Skeletal muscle cell (primary cell): ENCODE data around the gene HGD.
"Not testable (repeated sequence)": the region's sequence is repeated elsewhere in the genome, so short reads cannot be mapped to it uniquely, and the experiment has no call there.

ENCODE experiments used
- DNase-seq: peaks from one replicate; pipeline ENCODE4 v3.0.0-alpha.2; 2010; ENCODE audit warnings: low read depth
- H3K4me3 ChIP-seq: 2 replicates; pipeline ENCODE4 v1.5.1; 2011; ENCODE audit warnings: low read depth, mild to moderate bottlenecking, control low read depth, low read length, moderate library complexity

The HGD gene

GRCh38 chr3:120642368-120642948 lies 39.6 kb downstream of the HGD start:
- H3K4me3 ChIP-seq = no peak overlapping the region
- DNase-seq = peak; percentile 69

DNA sequence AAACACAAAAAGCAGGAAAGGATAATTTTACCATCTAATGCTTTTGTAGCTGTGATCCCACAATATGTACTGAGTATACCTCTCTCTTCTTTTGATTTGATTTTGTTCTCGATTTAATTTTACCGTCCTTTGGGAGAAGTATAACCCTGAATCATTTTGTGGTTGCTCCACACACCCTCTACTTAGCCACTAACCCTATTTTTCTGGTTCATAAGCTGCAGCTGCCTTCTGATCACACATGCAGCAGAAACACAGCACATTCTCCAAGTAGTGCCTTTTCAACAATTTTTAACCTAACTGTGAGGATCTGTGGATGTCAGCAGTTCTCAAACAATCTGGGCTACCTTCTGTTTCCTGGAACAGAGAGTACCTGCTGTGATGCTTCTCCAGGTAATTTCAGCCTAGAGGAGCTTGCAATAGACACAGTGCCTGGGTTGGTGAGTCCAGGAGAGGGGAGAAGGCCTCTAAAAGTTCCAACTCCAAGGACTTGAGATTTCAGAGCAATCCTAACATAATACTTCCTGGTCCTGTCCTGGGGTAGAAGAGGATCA lies 40.3 kb downstream of the HGD start:
- no peak overlapping the region for H3K4me3 ChIP-seq

DNA sequence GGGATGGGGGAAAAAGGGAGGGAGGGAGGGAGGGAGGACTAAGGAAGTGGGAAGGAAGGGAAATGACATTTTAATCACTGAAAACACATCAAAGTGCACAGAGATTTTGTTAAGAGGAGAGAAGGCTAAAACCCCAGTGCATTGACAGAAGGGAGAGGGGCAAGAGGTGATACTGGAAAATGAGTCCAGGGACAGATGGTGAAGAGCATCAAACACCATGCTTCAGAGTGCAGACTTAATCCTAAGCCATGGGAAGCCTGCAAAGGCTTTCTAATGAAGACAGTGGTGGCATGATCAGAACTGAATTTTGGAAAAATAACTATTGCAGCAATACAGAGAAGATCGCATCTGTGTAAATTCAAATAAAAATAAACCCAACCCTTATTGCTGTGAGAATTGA lies 41.8 kb downstream of the HGD start:
- no peak for DNase-seq
- H3K4me3 ChIP-seq = no peak overlapping the region

More for the DNA sequence above, 40.3 kb downstream of the HGD start:
- DNase-seq = no peak

DNA sequence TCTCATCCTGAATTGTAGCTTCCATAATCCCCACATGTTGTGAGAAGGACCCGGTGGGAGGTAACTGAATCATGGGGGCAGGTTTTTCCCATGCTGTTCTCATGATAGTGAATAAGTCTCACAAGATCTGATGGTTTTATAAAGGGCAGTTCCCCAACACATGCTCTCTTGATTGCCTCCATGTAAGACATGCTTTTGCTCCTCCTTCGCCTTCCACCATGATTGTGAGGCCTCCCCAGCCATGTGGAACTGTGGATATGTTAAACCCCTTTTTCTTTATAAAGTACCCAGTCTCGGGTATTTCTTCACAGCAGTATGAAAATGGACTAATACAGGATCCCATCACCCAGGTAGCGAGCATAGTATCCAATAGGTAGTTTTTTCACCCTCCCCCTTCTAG lies 43.2 kb downstream of the HGD start:
- not testable (repeated sequence) for H3K4me3 ChIP-seq, DNase-seq

DNA sequence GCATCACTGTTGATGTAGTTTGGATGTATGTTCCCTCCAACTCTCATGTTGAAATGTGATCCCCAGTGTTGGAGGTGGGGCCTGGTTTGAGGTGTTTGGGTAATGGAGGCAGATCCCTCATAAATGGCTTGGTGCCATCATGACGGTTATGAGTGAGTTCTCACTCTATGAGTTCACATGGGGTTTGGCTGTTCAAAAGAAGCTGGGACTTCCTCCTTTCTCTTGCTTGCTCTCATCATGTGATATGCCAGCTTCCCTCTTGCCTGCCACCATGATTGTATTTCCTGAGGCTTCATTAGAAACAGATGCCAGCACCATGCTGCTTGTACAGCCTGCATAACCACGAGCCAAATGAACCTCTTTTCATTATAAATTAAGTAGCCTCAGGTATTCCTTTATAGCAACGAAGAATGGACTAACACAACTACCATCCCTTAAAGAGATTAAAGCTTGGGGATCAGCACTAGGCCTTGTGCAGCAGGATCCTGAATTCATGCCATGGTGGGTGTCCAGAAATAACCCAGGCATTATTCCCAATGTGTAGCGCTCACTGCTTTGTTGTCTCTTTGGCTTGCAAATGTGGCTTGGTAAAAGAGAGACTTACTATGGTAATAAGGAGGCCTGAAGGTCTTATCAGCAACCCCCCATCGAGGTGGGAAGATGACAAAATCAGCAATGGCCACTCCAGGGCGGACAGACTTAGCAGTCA lies 44.0 kb downstream of the HGD start:
- H3K4me3 ChIP-seq = no peak overlapping the region
- no peak for DNase-seq

GRCh38 chr3:120636795-120637401 lies 45.1 kb downstream of the HGD start:
- no peak overlapping the region for H3K4me3 ChIP-seq
- DNase-seq = no peak

- no peak for DNase-seq
- H3K4me3 ChIP-seq = no peak overlapping the region
Observed at GRCh38 chr3:120634539-120634938, 47.5 kb downstream of the HGD start.

DNA sequence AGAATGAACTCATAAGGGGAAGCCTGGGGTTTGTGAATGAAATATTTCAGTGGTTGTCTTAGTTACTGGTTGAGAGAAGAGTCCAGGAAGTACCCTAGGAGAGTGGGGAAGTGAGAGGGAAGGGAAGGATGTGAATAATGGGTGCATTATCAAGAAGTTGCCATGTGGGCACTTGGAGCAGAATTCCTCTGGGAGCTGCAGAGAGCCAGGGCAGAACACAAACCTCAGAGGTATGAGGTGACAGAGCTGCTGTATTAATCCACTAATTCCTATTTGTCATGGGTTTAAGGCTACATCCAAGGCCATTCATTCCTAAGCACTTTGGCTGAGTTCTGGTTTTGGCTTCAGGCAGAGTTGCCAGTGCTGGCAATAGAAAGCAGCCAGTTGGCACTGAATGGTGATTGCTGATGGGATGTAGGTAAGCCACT lies 56.9 kb downstream of the HGD start:
- no peak for DNase-seq
- no peak overlapping the region for H3K4me3 ChIP-seq

DNA sequence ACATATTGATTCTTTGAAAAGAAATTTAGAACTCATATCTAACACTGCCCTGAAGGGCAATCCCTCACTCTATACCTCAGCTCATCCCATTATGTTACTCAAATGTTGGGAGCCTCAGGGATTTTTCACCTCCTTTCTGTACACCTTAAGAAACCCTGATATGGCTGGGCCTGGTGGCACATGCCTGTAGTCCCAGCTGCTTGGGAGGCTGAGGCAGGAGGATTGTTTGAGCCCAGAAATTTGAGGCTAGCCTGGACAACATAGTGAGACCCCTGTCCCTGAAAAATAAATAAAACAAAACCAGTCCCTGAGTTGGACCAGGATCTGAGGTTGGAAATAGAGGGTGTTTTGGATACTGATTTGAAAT lies 58.3 kb downstream of the HGD start:
- H3K4me3 ChIP-seq = no peak overlapping the region
- DNase-seq = no peak

GRCh38 chr3:120622870-120623726 lies 58.9 kb downstream of the HGD start:
- DNase-seq = no peak
- no peak overlapping the region for H3K4me3 ChIP-seq

- no peak overlapping the region for H3K4me3 ChIP-seq
- no peak for DNase-seq
Observed at GRCh38 chr3:120622457-120622856, 59.6 kb downstream of the HGD start.

- not testable (repeated sequence) for H3K4me3 ChIP-seq, DNase-seq
Observed at GRCh38 chr3:120616745-120617144, 65.3 kb downstream of the HGD start.

- DNase-seq = no peak
- H3K4me3 ChIP-seq = no peak overlapping the region
Observed at GRCh38 chr3:120615847-120616609, 66.0 kb downstream of the HGD start.

GRCh38 chr3:120614765-120615164 lies 67.3 kb downstream of the HGD start:
- H3K4me3 ChIP-seq = no peak overlapping the region
- DNase-seq = no peak

GRCh38 chr3:120608506-120608905 lies 73.5 kb downstream of the HGD start:
- no peak overlapping the region for H3K4me3 ChIP-seq
- DNase-seq = no peak

- DNase-seq = no peak
- no peak overlapping the region for H3K4me3 ChIP-seq
Observed at GRCh38 chr3:120604784-120605183, 77.3 kb downstream of the HGD start.

DNA sequence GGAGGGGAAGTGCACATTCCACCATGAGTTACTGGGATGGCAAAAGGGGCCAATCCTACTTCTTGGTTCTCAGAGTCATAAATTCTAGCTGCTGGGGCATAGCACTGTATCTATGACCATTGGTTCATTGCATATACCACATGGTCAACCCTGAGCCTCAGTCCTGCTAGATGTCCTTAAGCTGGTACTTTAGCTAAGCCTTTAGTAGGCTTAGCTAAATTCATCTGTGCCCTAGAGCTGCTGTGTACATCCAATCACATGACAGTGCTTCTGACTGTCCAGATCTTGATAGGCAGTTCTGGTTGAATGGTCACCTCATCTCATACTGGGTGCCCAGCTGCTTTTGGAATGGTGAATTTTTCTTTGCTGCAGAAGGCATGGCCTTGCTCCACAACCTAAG lies 77.7 kb downstream of the HGD start:
- DNase-seq = no peak
- no peak overlapping the region for H3K4me3 ChIP-seq

DNA sequence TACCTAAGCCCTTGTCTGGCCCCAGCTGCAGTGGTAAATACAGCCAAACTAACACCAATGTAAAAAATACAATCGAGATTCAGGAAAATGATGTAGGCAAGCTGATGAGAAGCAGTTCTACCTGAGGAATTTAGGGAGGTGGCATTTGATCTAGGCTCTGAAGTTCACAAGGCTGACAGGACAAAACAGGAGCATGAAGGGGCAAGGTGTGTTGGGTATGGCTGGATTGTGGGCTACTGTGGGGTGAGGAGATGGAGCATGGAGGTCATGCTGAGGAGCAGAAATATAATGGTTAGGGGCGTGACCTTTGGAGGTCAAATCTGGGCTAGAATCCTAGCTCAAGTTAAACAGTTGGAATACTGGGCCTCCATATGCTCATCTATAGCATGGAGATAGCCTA lies 79.4 kb downstream of the HGD start:
- H3K4me3 ChIP-seq = no peak overlapping the region
- DNase-seq = no peak

GRCh38 chr3:120601554-120601953 lies 80.5 kb downstream of the HGD start:
- no peak for DNase-seq
- no peak overlapping the region for H3K4me3 ChIP-seq
